Measurements from ENCODE around the gene UBE2V1.
"Not testable (repeated sequence)": the region's sequence is repeated elsewhere in the genome, so short reads cannot be mapped to it uniquely, and the experiment has no call there.

The UBE2V1 gene

DNA sequence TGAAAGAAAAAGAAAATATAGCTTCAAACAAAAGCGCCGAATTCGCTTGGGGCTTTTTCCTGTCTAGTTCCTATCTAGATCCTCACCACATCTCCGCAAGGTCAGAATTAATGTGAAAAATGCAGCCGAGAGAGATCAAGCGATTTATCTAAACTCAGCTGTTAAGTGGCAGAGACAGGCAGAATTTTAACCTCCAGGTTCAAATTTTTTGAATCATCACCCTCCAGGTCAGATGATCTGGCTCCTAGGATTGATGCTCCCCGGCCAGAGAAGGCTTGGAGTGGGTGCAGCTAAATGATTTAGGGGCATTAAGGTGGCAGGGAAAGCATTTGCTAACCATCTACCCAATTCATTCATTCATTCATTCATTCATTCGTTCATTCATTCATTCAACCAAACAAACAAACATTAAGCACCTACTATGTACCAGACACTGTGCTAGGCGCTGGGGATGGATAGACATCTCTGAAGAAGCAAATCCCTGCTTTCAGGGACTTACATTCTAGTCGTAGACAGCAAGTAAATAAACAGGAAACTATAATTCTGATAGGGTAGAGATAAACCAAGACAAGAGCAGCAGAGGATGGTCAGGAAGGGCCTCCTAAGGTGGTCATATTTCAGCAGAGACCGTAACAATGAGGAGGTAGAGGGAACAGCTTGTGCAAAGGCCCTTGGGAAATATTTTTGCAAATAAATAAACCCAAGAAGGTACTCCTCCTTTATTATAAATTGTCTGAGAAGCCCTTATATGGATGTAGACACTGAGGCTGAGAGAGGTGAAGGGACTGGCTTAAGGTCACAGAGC is 672 bp upstream of the UBE2V1 start:
- DNase-seq, result no peak

GRCh38 chr20:50111829-50112495 is 988 bp downstream of the UBE2V1 start:
- DNase-seq, result no peak

GRCh38 chr20:50111120-50111828 is 1.7 kb downstream of the UBE2V1 start:
- DNase-seq, result no peak

GRCh38 chr20:50110141-50111047 is 2.6 kb downstream of the UBE2V1 start:
- DNase-seq, result peak in 1 of 2 donors; percentile 86

GRCh38 chr20:50108556-50109235 is 4.3 kb downstream of the UBE2V1 start:
- no peak for DNase-seq

- DNase-seq, result no peak
These were observed 5.1 kb downstream of the UBE2V1 start for GRCh38 chr20:50107796-50108331.

GRCh38 chr20:50107086-50107660 is 5.8 kb downstream of the UBE2V1 start:
- no peak for DNase-seq

- not testable (repeated sequence) for DNase-seq
These were observed 6.3 kb downstream of the UBE2V1 start for GRCh38 chr20:50106669-50107068.

GRCh38 chr20:50103464-50104107 is 9.4 kb downstream of the UBE2V1 start:
- DNase-seq, result peak in 1 of 2 donors; percentile 53

- DNase-seq, result not testable (repeated sequence)
These were observed 10.4 kb downstream of the UBE2V1 start for GRCh38 chr20:50102551-50102950.

DNA sequence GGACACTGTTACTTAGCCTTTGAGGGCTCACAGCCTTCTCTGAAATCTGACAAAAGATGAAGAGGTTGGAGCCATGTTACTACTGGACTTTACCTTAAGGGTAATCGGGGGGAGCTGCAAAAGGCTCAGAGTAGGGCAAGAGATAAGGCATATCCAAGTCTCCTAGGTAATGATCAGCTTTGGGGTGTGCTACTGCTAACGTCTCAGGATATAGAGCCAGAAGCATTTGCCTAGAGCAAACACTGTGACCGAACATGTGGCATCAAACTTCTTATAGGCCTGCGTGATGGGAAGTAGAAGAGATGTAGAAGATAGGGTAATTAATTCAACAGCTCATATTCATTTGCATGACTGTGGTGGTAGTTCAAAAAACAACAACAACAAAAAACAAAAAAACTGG is 11.1 kb downstream of the UBE2V1 start:
- no peak for DNase-seq

GRCh38 chr20:50101281-50101680 is 11.7 kb downstream of the UBE2V1 start:
- no peak for DNase-seq

DNA sequence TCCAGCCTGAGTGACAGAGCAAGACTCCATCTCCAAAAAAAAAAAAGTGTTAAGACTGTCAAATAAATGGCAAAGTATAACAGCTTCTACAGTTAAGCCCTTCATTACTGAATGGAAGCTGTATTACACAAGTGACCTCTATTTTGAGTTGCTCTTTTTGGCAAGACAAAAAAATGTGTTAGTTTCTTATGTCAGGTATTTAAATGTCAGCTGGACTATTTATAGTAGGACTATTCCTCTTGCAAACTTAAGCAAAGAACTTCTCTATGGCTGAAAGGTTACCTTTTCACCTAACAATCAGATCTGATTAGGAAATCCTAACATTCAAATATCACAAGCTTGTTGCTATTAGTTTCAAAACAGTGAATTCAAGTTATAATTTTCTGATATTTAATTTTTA is 12.4 kb downstream of the UBE2V1 start:
- DNase-seq, result no peak

DNA sequence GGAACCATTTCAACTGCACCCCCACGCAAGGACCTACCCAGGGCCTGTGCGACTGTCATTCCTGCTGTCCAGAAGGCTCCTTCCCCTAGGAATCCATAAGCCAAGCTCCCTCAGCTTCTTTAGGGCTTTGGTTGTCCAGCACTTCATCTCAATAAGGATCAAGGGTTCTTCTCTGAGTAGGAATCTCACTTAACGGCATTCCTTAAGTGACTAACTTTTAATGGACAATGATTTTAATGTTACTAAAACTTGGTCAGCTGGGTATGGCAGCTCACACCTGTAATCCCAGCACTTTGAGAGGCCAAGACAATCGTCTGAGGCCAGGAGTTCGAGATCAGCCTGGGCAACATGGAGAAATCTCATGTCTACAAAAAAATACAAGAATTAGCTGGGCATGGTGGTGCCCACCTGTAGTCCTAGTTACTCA is 13.4 kb downstream of the UBE2V1 start:
- DNase-seq, result no peak

- no peak for DNase-seq
These were observed 13.8 kb downstream of the UBE2V1 start for GRCh38 chr20:50099113-50099512.

DNA sequence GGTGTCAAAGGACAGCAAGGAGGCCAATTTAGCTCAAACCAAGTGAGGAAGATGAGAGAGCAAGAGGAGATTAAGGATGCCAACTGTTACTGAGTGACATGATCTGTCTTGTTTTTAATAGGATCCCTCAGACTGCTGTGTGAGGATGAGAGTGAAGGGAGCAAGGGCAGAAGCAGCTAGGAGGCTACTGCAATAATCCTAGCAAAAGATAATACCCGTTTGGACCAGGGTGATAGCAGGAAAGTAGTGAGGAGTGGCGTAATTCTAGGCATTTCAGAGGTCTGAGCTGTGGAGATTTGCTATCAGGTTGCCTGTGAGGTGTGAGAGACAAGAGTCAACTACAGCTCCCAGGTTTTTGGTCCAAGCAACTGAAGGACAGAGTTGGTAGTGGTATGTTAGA is 14.7 kb downstream of the UBE2V1 start:
- DNase-seq, result no peak

GRCh38 chr20:50097843-50098242 is 15.1 kb downstream of the UBE2V1 start:
- no peak for DNase-seq

- DNase-seq, result no peak
These were observed 16.7 kb downstream of the UBE2V1 start for GRCh38 chr20:50096237-50096636.

GRCh38 chr20:50095476-50096078 is 17.4 kb downstream of the UBE2V1 start:
- DNase-seq, result no peak

DNA sequence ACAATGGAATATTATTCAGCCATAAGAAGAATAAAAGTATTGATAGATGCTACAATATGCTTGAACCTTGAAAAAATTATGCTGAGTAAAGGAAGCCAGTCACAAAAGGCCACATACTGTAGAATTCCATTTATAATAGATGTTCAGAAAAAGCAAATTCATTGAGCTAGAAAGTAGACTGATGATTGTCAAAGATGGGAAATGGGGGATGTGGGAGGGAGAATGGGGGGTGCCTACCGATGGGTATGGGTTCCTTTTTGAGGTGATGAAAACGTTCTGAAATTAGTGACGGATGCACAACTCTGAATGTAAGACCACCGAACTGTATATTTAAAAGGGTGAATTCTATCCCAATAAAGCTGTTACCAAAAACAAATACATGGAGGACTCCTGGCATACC is 18.4 kb downstream of the UBE2V1 start:
- DNase-seq, result no peak
